Right cardiac atrium (tissue), 5 donors: ENCODE results near the gene RAET1E. TPM values are rescaled to one million over a fixed set of nuclear protein-coding genes. Genes with fewer than 3 reads are reported as not detected.
"Not testable (repeated sequence)": the region's sequence is repeated elsewhere in the genome, so short reads cannot be mapped to it uniquely, and the experiment has no call there.

Experiments used
- ATAC-seq, 2 donors: fragments of 200-7000 bp; cut with Tn5 transposase; one replicate each; pipeline versions ENCODE4 v1.8.0 to v1.9.1; 2020; ENCODE audit warnings: moderate library complexity in 2 of 2, mild to moderate bottlenecking in 1 of 2
- DNase-seq, 3 donors: peaks; one replicate each; pipeline ENCODE4 v3.0.0-alpha.2; 2020
- H3K27ac ChIP-seq: one replicate; pipeline ENCODE4 v1.5.1; 2013; ENCODE audit warnings: mild to moderate bottlenecking, low read length, control low read depth, moderate library complexity
- H3K27me3 ChIP-seq: one replicate; pipeline ENCODE4 v1.6.1; 2013; ENCODE audit not compliant: control insufficient read depth, insufficient read depth
- H3K4me1 ChIP-seq: one replicate; pipeline ENCODE4 v1.6.1; 2013; ENCODE audit warnings: low read length; ENCODE audit not compliant: control insufficient read depth, insufficient read depth
- H3K4me3 ChIP-seq: one replicate; pipeline ENCODE4 v1.5.1; 2013; ENCODE audit warnings: low read length, control low read depth
- H3K9me3 ChIP-seq: one replicate; pipeline ENCODE4 v1.6.1; 2013; ENCODE audit warnings: low read length; ENCODE audit not compliant: control insufficient read depth
- WGBS: extraction: QIAGEN DNeasy Blood & Tissue Kit; methylation state at CpG from one replicate; pipeline ENCODE4 v1.1.7; 2013; 5-methylcytosine and 5-hydroxymethylcytosine counted together
- intact Hi-C, 4 donors: fragments of 100-400 bp; cut with DNase I; formaldehyde crosslinking; loops; one replicate each; pipeline versions ENCODE4 v1.11.0 to v1.14.0; 2022 to 2023
- polyA plus RNA-seq: library from polyadenylated mRNA; stranded (reverse); fragments of 200-250 nt; gene quantifications from one replicate; pipeline ENCODE4 v1.2.3, GENCODE V29; 2013
- total RNA-seq, 4 donors: library from RNA; stranded (reverse); fragmentation: NEBNext Ultra II Directional; extraction: Animal tissue kit (Norgen Biotek cat#: 25700); gene quantifications; one replicate each; pipeline ENCODE4 v1.2.1, GENCODE V29; 2021
- donor health status: healthy with polysubstance abuse.
- donor health status: DM: no; HTN: yes; CAD: no.
- donor health status: DM: no; HTN: no; CAD: no.
- donor health status: DM: no; HTN: yes; CAD: no; lungs with severe emphysema.
- donor health status: DM: yes; HTN: yes; CAD: no.

Gene RAET1E
- total and polyA plus RNA-seq, 5 donors: 0.17 to 0.45 (median 0.41) TPM

GRCh38 chr6:149860513-149860833 is 37.4 kb downstream of the RAET1E start:
- intact Hi-C loops: no loop called here
- ATAC-seq: no peak
- Histone ChIP-seq H3K27me3 (no peaks in the 10 kb centered on the region), H3K4me1 (no peaks in the 10 kb centered on the region), H3K9me3 (no peaks in the 10 kb centered on the region), H3K27ac (no peak overlapping the region), H3K4me3 (no peak overlapping the region)
- DNase-seq: peak in 1 of 3 donors; percentile 15
- WGBS: 96% methylated on average over 5 of the region's 5 CpGs

GRCh38 chr6:149859938-149860337 is 38.0 kb downstream of the RAET1E start:
- Histone ChIP-seq H3K9me3 (no peaks in the 10 kb centered on the region), H3K27ac (no peak overlapping the region), H3K4me1 (no peaks in the 10 kb centered on the region), H3K27me3 (no peaks in the 10 kb centered on the region), H3K4me3 (no peak overlapping the region)
- DNase-seq (no peak), ATAC-seq (no peak)
- WGBS: 95% methylated on average over 3 of the region's 3 CpGs
- intact Hi-C loops: no loop called here

GRCh38 chr6:149859368-149859767 is 38.5 kb downstream of the RAET1E start:
- ATAC-seq: no peak

GRCh38 chr6:149857541-149857940 is 40.4 kb downstream of the RAET1E start:
- DNase-seq (no peak), ATAC-seq (no peak)
- Histone ChIP-seq H3K27me3 (no peaks in the 10 kb centered on the region), H3K4me1 (no peaks in the 10 kb centered on the region), H3K9me3 (no peaks in the 10 kb centered on the region), H3K4me3 (no peak overlapping the region), H3K27ac (no peak overlapping the region)
- WGBS: 93% methylated on average over 5 of the region's 5 CpGs
- intact Hi-C loops: no loop called here

More at GRCh38 chr6:149859368-149859767, 38.5 kb downstream of the RAET1E start:
- Histone ChIP-seq H3K4me3 (no peak overlapping the region), H3K9me3 (no peaks in the 10 kb centered on the region), H3K27me3 (no peaks in the 10 kb centered on the region), H3K27ac (no peak overlapping the region), H3K4me1 (no peaks in the 10 kb centered on the region)
- intact Hi-C loops: no loop called here
- WGBS: 81% methylated on average over 7 of the region's 7 CpGs
- no peak for DNase-seq

GRCh38 chr6:149856256-149856994 is 41.5 kb downstream of the RAET1E start:
- Histone ChIP-seq H3K4me3 (no peak overlapping the region), H3K9me3 (no peaks in the 10 kb centered on the region), H3K4me1 (no peaks in the 10 kb centered on the region), H3K27me3 (no peaks in the 10 kb centered on the region), H3K27ac (no peak overlapping the region)
- 86% methylated on average over 10 of the region's 10 CpGs for WGBS
- intact Hi-C loops: no loop called here
- ATAC-seq (no peak), DNase-seq (no peak)

- intact Hi-C loops: no loop called here
- Histone ChIP-seq H3K27me3 (no peaks in the 10 kb centered on the region), H3K9me3 (no peaks in the 10 kb centered on the region), H3K4me1 (no peaks in the 10 kb centered on the region), H3K4me3 (no peak overlapping the region), H3K27ac (no peak overlapping the region)
- 81% methylated on average over 2 of the region's 2 CpGs for WGBS
- DNase-seq (no peak), ATAC-seq (no peak)
Measured at GRCh38 chr6:149855741-149856140, 42.2 kb downstream of the RAET1E start.

- DNase-seq (no peak), ATAC-seq (peak in 1 of 2 donors; percentile 43)
- no peaks in the 10 kb centered on the region for H3K9me3 ChIP-seq
- no peak overlapping the region for H3K27ac ChIP-seq
- whole genome bisulfite sequencing: 84% methylated on average over 5 of the region's 5 CpGs
- no peaks in the 10 kb centered on the region for H3K4me1 ChIP-seq
- intact Hi-C loops: no loop called here
- no peak overlapping the region for H3K4me3 ChIP-seq
- H3K27me3 ChIP-seq: no peaks in the 10 kb centered on the region
Measured at GRCh38 chr6:149855040-149855654, 42.8 kb downstream of the RAET1E start.

- no peak overlapping the region for H3K4me3 ChIP-seq
- peak; percentile 38 to 52 (median 51) for DNase-seq
- no peaks in the 10 kb centered on the region for H3K4me1 ChIP-seq
- intact Hi-C loops: no loop called here
- ATAC-seq: peak; percentile 57 to 67
- 69% methylated on average over 6 of the region's 6 CpGs for whole genome bisulfite sequencing
- no peak overlapping the region for H3K27ac ChIP-seq
- H3K9me3 ChIP-seq: no peaks in the 10 kb centered on the region
- H3K27me3 ChIP-seq: no peaks in the 10 kb centered on the region
Measured at GRCh38 chr6:149854532-149854931, 43.4 kb downstream of the RAET1E start.

GRCh38 chr6:149854017-149854416 is 43.9 kb downstream of the RAET1E start:
- ATAC-seq, H3K27me3 ChIP-seq, DNase-seq, H3K4me3 ChIP-seq, H3K4me1 ChIP-seq, H3K27ac ChIP-seq, intact Hi-C loops, H3K9me3 ChIP-seq: not testable (repeated sequence)
- WGBS: 93% methylated on average over 4 of the region's 4 CpGs

GRCh38 chr6:149852881-149853280 is 45.0 kb downstream of the RAET1E start:
- Histone ChIP-seq H3K4me1 (no peaks in the 10 kb centered on the region), H3K27ac (no peak overlapping the region), H3K27me3 (no peaks in the 10 kb centered on the region), H3K4me3 (no peak overlapping the region), H3K9me3 (no peaks in the 10 kb centered on the region)
- no peak for DNase-seq
- no peak for ATAC-seq
- intact Hi-C loops: no loop called here
- WGBS: 92% methylated on average over 12 of the region's 12 CpGs

GRCh38 chr6:149852180-149852579 is 45.7 kb downstream of the RAET1E start:
- ATAC-seq: peak; percentile 77 to 86
- no peak overlapping the region for H3K27ac ChIP-seq
- no peak overlapping the region for H3K4me3 ChIP-seq
- no peaks in the 10 kb centered on the region for H3K27me3 ChIP-seq
- intact Hi-C loops: no loop called here
- no peaks in the 10 kb centered on the region for H3K9me3 ChIP-seq
- peak; percentile 37 to 59 (median 52) for DNase-seq
- H3K4me1 ChIP-seq: no peaks in the 10 kb centered on the region
- WGBS: 44% methylated on average over 6 of the region's 6 CpGs
